Loucy (cell line): Measurements from ENCODE around the gene U2AF2.

Experiments
- H2AFZ ChIP-seq: fragments of 200-600 bp; sonication (generic); 2 replicates; pipeline ENCODE4 v1.6.0; 2016; ENCODE audit warnings: antibody characterized with exemption, mild to moderate bottlenecking, low read length, moderate library complexity
- H3F3A ChIP-seq: fragments of 200-600 bp; 2 replicates; pipeline ENCODE4 v1.6.0; 2016; ENCODE audit warnings: antibody characterized with exemption, low read depth, mild to moderate bottlenecking
- H3K27me3 ChIP-seq: fragments of 200-600 bp; sonication (generic); 2 replicates; pipeline ENCODE4 v1.6.1; 2014; ENCODE audit warnings: low read length, mild to moderate bottlenecking; ENCODE audit not compliant: insufficient read depth, poor library complexity, severe bottlenecking
- H3K36me3 ChIP-seq: fragments of 200-600 bp; sonication (generic); 2 replicates; pipeline ENCODE4 v1.6.1; 2016; ENCODE audit warnings: low read length; ENCODE audit not compliant: insufficient read depth
- H3K4me1 ChIP-seq: fragments of 200-600 bp; sonication (generic); 2 replicates; pipeline ENCODE4 v1.5.1; 2014; ENCODE audit warnings: low read length, mild to moderate bottlenecking; ENCODE audit not compliant: insufficient read depth, poor library complexity, severe bottlenecking
- H3K4me2 ChIP-seq: fragments of 200-600 bp; sonication (generic); 2 replicates; pipeline ENCODE4 v1.6.0; 2014; ENCODE audit warnings: antibody characterized with exemption, low read length, low read depth, mild to moderate bottlenecking; ENCODE audit not compliant: poor library complexity, severe bottlenecking
- H3K4me3 ChIP-seq: fragments of 200-600 bp; sonication (generic); 2 replicates; pipeline ENCODE4 v1.5.1; 2014; ENCODE audit warnings: low read length, mild to moderate bottlenecking, mixed read lengths; ENCODE audit not compliant: poor library complexity, severe bottlenecking
- H3K79me2 ChIP-seq: fragments of 200-600 bp; sonication (generic); 2 replicates; pipeline ENCODE4 v1.6.1; 2014; ENCODE audit warnings: low read length; ENCODE audit not compliant: insufficient read depth
- H3K9ac ChIP-seq: fragments of 200-600 bp; sonication (generic); 2 replicates; pipeline ENCODE4 v1.6.0; 2014; ENCODE audit warnings: mild to moderate bottlenecking, low read depth, low read length, moderate library complexity; ENCODE audit not compliant: poor library complexity, severe bottlenecking
- H3K9me2 ChIP-seq: fragments of 200-600 bp; sonication (generic); replicated peaks from 2 replicates; pipeline ENCODE4 v1.6.1; 2016; ENCODE audit warnings: low read depth, low read length, mixed read lengths
- H3K9me3 ChIP-seq: fragments of 200-600 bp; sonication (generic); 2 replicates; pipeline ENCODE4 v1.6.1; 2014; ENCODE audit warnings: mild to moderate bottlenecking, antibody characterized with exemption, low read length, low read depth; ENCODE audit not compliant: insufficient read depth
- H4K20me1 ChIP-seq: fragments of 200-600 bp; sonication (generic); 2 replicates; pipeline ENCODE4 v1.6.0; 2014; ENCODE audit warnings: antibody characterized with exemption, low read length, mild to moderate bottlenecking; ENCODE audit not compliant: insufficient read depth, poor library complexity, severe bottlenecking
- CTCF ChIP-seq: fragments of 200-600 bp; sonication (generic); conservative IDR thresholded peaks from 2 replicates; pipeline ENCODE4 v1.5.1; 2014; ENCODE audit warnings: mild to moderate bottlenecking, antibody characterized with exemption, low read length
- EZH2phosphoT487 ChIP-seq: fragments of 200-600 bp; IDR thresholded peaks from 2 replicates; pipeline ENCODE4 v1.6.1; 2018; ENCODE audit warnings: antibody characterized with exemption, mild to moderate bottlenecking, moderate library complexity, borderline replicate concordance

The U2AF2 gene

GRCh38 chr19:55688422-55689218 is 33.8 kb downstream of the U2AF2 start:
- no peak overlapping the region for H3K4me3 ChIP-seq
- H2AFZ ChIP-seq = no peak overlapping the region
- H4K20me1 ChIP-seq = peaks cover 4% of the 10 kb centered on the region
- no peaks in the 10 kb centered on the region for H3F3A ChIP-seq
- no peaks in the 10 kb centered on the region for H3K79me2 ChIP-seq
- no peaks in the 10 kb centered on the region for H3K9me2 ChIP-seq
- H3K9ac ChIP-seq = no peak overlapping the region
- H3K36me3 ChIP-seq = peaks cover 73% of the 10 kb centered on the region; the same call in 1 of the 2 replicates
- no peaks in the 10 kb centered on the region for H3K4me1 ChIP-seq
- H3K9me3 ChIP-seq = no peaks in the 10 kb centered on the region
- no peak overlapping the region for H3K4me2 ChIP-seq
- TF ChIP-seq CTCF (no peak), EZH2phosphoT487 (no peak)
- no peaks in the 10 kb centered on the region for H3K27me3 ChIP-seq

GRCh38 chr19:55689411-55690108 is 34.7 kb downstream of the U2AF2 start:
- TF ChIP-seq CTCF (no peak), EZH2phosphoT487 (no peak)
- no peak overlapping the region for H3K9ac ChIP-seq
- peaks cover 72% of the 10 kb centered on the region; the same call in 1 of the 2 replicates for H3K36me3 ChIP-seq
- no peaks in the 10 kb centered on the region for H3K9me2 ChIP-seq
- no peaks in the 10 kb centered on the region for H3K4me1 ChIP-seq
- no peak overlapping the region for H2AFZ ChIP-seq
- H3K27me3 ChIP-seq = no peaks in the 10 kb centered on the region
- no peaks in the 10 kb centered on the region for H3K79me2 ChIP-seq
- H3K4me3 ChIP-seq = no peak overlapping the region
- H3K9me3 ChIP-seq = no peaks in the 10 kb centered on the region
- peaks cover 2% of the 10 kb centered on the region for H4K20me1 ChIP-seq
- H3K4me2 ChIP-seq = no peak overlapping the region
- no peaks in the 10 kb centered on the region for H3F3A ChIP-seq

- Histone ChIP-seq H2AFZ (no peak overlapping the region), H3K4me1 (no peaks in the 10 kb centered on the region), H3K79me2 (no peaks in the 10 kb centered on the region), H3K9ac (no peak overlapping the region), H3K36me3 (peaks cover 71% of the 10 kb centered on the region; the same call in 1 of the 2 replicates), H3K9me2 (no peaks in the 10 kb centered on the region), H3K9me3 (no peaks in the 10 kb centered on the region), H3K4me3 (no peak overlapping the region), H3K27me3 (no peaks in the 10 kb centered on the region), H4K20me1 (no peaks in the 10 kb centered on the region), H3F3A (no peaks in the 10 kb centered on the region), H3K4me2 (no peak overlapping the region)
- TF ChIP-seq CTCF = no peak
- TF ChIP-seq EZH2phosphoT487 = no peak
These were observed 35.4 kb downstream of the U2AF2 start for GRCh38 chr19:55690109-55690768.
